Keratinocyte (primary cell): ENCODE data around the gene GALNT2. TPM values are rescaled to one million over a fixed set of nuclear protein-coding genes. Genes with fewer than 3 reads are reported as not detected.

Experiments
- DNase-seq: peaks from one replicate; pipeline ENCODE4 v3.0.0-alpha.2; 2011; ENCODE audit warnings: low read depth, missing footprints, low spot score
- FAIRE-seq: peaks from 2 replicates; lab custom pipeline; 2011; peaks lifted over from hg19 to GRCh38; lab: Jason Lieb, UNC
- H2AFZ ChIP-seq: 2 replicates; pipeline ENCODE4 v1.6.0; 2012; ENCODE audit warnings: low read length, control low read depth, inconsistent platforms; ENCODE audit not compliant: control insufficient read depth
- H3K27ac ChIP-seq: 2 replicates; pipeline ENCODE4 v1.5.1; 2011; ENCODE audit warnings: low read length; ENCODE audit not compliant: control insufficient read depth, insufficient read depth
- H3K27me3 ChIP-seq: 3 replicates; pipeline ENCODE4 v1.6.0; 2011; ENCODE audit warnings: low read length; ENCODE audit not compliant: control insufficient read depth, insufficient read depth; ENCODE audit errors: extremely low read depth
- H3K36me3 ChIP-seq, 2 experiments: 2 replicates in 1 of 2; 3 replicates in 1 of 2; pipeline ENCODE4 v1.5.1; 2011; ENCODE audit warnings: low read length in 2 of 2, mild to moderate bottlenecking in 1 of 2; ENCODE audit not compliant: control insufficient read depth in 2 of 2, insufficient read depth in 2 of 2; ENCODE audit errors: extremely low read depth in 1 of 2
- H3K4me1 ChIP-seq: 3 replicates; pipeline ENCODE4 v1.5.1; 2011; ENCODE audit warnings: low read length; ENCODE audit not compliant: control insufficient read depth, insufficient read depth; ENCODE audit errors: extremely low read depth
- H3K4me2 ChIP-seq: 3 replicates; pipeline ENCODE4 v1.6.0; 2011; ENCODE audit warnings: low read depth, low read length; ENCODE audit not compliant: control insufficient read depth, insufficient read depth; ENCODE audit errors: extremely low read depth
- H3K4me3 ChIP-seq, 3 experiments: fragments of 200-600 bp in 1 of 3; sonication (generic) in 1 of 3; 2 replicates in 2 of 3; 3 replicates in 1 of 3; pipeline ENCODE4 v1.5.1; 2011 to 2016; ENCODE audit warnings: low read length in 3 of 3, mild to moderate bottlenecking in 3 of 3, control low read depth in 2 of 3, inconsistent platforms in 1 of 3, low read depth in 1 of 3, mixed read lengths in 1 of 3, mixed run types in 1 of 3, moderate library complexity in 1 of 3; ENCODE audit not compliant: control insufficient read depth in 2 of 3, insufficient read depth in 2 of 3; ENCODE audit errors: extremely low read depth in 1 of 3
- H3K79me2 ChIP-seq: 2 replicates; pipeline ENCODE4 v1.6.0; 2012; ENCODE audit warnings: low read length; ENCODE audit not compliant: control insufficient read depth, insufficient read depth
- H3K9ac ChIP-seq: 3 replicates; pipeline ENCODE4 v1.6.0; 2011; ENCODE audit warnings: low read length; ENCODE audit not compliant: control insufficient read depth, insufficient read depth; ENCODE audit errors: extremely low read depth
- H3K9me1 ChIP-seq: 3 replicates; pipeline ENCODE4 v1.6.0; 2011; ENCODE audit warnings: low read length; ENCODE audit not compliant: control insufficient read depth, insufficient read depth; ENCODE audit errors: extremely low read depth
- H3K9me3 ChIP-seq: 2 replicates; pipeline ENCODE4 v1.5.1; 2012; ENCODE audit warnings: low read depth, low read length; ENCODE audit not compliant: control insufficient read depth
- H4K20me1 ChIP-seq: 3 replicates; pipeline ENCODE4 v1.6.0; 2011; ENCODE audit warnings: low read length; ENCODE audit not compliant: control insufficient read depth, insufficient read depth; ENCODE audit errors: extremely low read depth
- EZH2 ChIP-seq: IDR thresholded peaks from one replicate; pipeline ENCODE4 v1.6.1; 2012; ENCODE audit warnings: inconsistent platforms, mild to moderate bottlenecking, low read length, moderate library complexity
- dilution Hi-C: fragments of 300-500 bp; cut with MboI; formaldehyde crosslinking; loops from one replicate; pipeline ENCODE4 v1.7.0; 2020; ENCODE audit warnings: low sequenced_read_pairs; ENCODE audit not compliant: extremely low pct_ligation_motif_present
- polyA plus RNA-seq, 5 experiments: library from polyadenylated mRNA; depleted of rRNA in 3 of 5; stranded (reverse) in 3 of 5; stranded (forward) in 1 of 5; unstranded in 1 of 5; fragments of >200 nt; gene quantifications; 1 replicate in 1 of 5; 2 replicates in 3 of 5; 3 replicates in 1 of 5; pipeline versions ENCODE4 v1.2.1 to v1.2.3, GENCODE V29; 2011 to 2012; ENCODE audit warnings: missing spikeins in 2 of 5, low read depth in 1 of 5, low replicate concordance in 1 of 5
- TF ChIP-seq, protein P1 (sequence below), 3 experiments: IDR thresholded peaks in 1 of 3; conservative IDR thresholded peaks in 1 of 3; optimal IDR thresholded peaks in 1 of 3; 2 replicates in 2 of 3; 3 replicates in 1 of 3; pipeline versions ENCODE3 to v1.5.1; 2011; ENCODE audit warnings: low read length in 3 of 3, mild to moderate bottlenecking in 3 of 3, moderate library complexity in 2 of 3, control low read depth in 1 of 3, inconsistent platforms in 1 of 3; ENCODE audit not compliant: insufficient read depth in 2 of 3; ENCODE audit errors: extremely low read depth in 1 of 3

The GALNT2 gene
- polyA plus RNA-seq, 1 donor (not counting 4 experiments of a cell fraction or from before 2014, with no cell fraction given), result 61.7 TPM

DNA sequence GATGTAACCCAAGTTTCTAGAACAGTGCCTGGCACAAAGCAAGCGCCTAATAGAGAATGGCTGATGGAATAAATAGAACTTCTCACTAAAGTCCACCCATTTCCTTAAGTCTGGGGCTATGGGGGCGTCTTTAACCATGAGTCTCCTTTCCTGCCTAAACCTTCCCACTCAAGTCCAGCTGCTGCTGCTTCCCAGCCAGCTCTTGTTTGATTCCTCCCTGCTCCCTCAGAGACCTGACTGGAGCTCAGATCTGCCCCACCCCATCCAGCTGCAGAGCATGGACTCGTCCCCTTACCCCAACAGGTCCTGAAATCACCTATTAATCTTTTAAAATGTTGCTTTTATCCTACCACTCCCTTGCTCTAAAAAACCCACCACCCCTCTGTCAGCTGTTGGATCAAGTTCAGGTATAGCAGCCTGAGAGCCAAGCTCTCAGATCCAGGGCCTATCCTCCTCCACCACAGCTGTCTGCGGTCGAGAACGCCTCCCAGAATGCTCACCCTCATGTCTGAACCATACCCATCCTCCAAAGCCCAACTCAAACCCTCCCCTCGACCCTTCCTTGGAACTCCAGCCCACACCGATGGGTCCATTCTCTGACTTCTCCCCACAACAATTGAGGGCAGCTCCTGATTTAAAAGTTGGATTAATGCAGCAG, 12.8 kb upstream of the GALNT2 start:
- H3K4me1 ChIP-seq, result no peaks in the 10 kb centered on the region
- no peak for TF ChIP-seq EZH2
- TF ChIP-seq, protein P1, sequence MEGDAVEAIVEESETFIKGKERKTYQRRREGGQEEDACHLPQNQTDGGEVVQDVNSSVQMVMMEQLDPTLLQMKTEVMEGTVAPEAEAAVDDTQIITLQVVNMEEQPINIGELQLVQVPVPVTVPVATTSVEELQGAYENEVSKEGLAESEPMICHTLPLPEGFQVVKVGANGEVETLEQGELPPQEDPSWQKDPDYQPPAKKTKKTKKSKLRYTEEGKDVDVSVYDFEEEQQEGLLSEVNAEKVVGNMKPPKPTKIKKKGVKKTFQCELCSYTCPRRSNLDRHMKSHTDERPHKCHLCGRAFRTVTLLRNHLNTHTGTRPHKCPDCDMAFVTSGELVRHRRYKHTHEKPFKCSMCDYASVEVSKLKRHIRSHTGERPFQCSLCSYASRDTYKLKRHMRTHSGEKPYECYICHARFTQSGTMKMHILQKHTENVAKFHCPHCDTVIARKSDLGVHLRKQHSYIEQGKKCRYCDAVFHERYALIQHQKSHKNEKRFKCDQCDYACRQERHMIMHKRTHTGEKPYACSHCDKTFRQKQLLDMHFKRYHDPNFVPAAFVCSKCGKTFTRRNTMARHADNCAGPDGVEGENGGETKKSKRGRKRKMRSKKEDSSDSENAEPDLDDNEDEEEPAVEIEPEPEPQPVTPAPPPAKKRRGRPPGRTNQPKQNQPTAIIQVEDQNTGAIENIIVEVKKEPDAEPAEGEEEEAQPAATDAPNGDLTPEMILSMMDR (optimal IDR thresholded peaks at IDR 0.05 in 1 of 3, IDR thresholded peaks at IDR 0.05 in 1 of 3, conservative IDR thresholded peaks at IDR 0.05 in 1 of 3; ENCODE audit: extremely low read depth in 1 of 3, insufficient read depth in 2 of 3, low read length in 3 of 3), result no peak
- FAIRE-seq, result no peak

DNA sequence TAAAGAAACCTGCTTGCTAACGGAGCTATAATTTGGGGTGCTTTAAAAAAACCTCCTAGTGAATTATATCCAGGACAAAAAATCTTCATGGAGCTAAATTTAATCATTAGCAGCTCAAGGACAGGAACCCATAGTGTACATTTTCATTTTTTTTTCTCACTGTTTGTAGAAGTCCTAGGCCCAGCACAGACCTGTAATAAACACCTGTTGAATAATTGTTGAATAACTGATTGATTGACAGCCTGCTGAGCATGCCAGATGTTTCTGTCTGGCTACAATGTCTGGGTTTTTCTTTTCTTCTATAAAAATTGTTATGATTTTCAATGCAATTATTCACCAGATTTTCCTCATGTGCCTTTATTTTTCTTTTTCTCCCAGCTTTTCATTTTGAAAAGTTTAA, 10.9 kb upstream of the GALNT2 start:
- H3K9ac ChIP-seq, result no peak overlapping the region
- H2AFZ ChIP-seq, result no peak overlapping the region
- H3K4me2 ChIP-seq, result no peak overlapping the region
- dilution Hi-C loops, result no loop called here
- TF ChIP-seq, protein P1 (optimal IDR thresholded peaks at IDR 0.05 in 1 of 3, IDR thresholded peaks at IDR 0.05 in 1 of 3, conservative IDR thresholded peaks at IDR 0.05 in 1 of 3; ENCODE audit: extremely low read depth in 1 of 3, insufficient read depth in 2 of 3, low read length in 3 of 3), result no peak
- TF ChIP-seq EZH2, result no peak
- no peaks in the 10 kb centered on the region for H3K36me3 ChIP-seq
- H3K9me1 ChIP-seq, result no peaks in the 10 kb centered on the region
- no peaks in the 10 kb centered on the region for H3K4me1 ChIP-seq
- DNase-seq (no peak), FAIRE-seq (no peak)
- no peaks in the 10 kb centered on the region for H4K20me1 ChIP-seq
- H3K27ac ChIP-seq, result no peak overlapping the region
- no peaks in the 10 kb centered on the region for H3K79me2 ChIP-seq
- no peaks in the 10 kb centered on the region for H3K9me3 ChIP-seq
- H3K27me3 ChIP-seq, result no peaks in the 10 kb centered on the region
- no peak overlapping the region for H3K4me3 ChIP-seq

More for the DNA sequence above, 12.8 kb upstream of the GALNT2 start:
- H3K36me3 ChIP-seq, result no peaks in the 10 kb centered on the region
- no peaks in the 10 kb centered on the region for H3K79me2 ChIP-seq
- H3K9me1 ChIP-seq, result no peaks in the 10 kb centered on the region
- DNase-seq, result no peak
- dilution Hi-C loops, result no loop called here
- H3K4me3 ChIP-seq, result no peak overlapping the region
- no peaks in the 10 kb centered on the region for H3K9me3 ChIP-seq
- H3K27me3 ChIP-seq, result peaks cover 2% of the 10 kb centered on the region
- no peaks in the 10 kb centered on the region for H4K20me1 ChIP-seq
- H3K4me2 ChIP-seq, result no peak overlapping the region
- H2AFZ ChIP-seq, result no peak overlapping the region
- no peak overlapping the region for H3K9ac ChIP-seq
- no peak overlapping the region for H3K27ac ChIP-seq
